SK-N-MC (cell line): ENCODE measurements around the gene PGM1.

Experiments
- EZH2 ChIP-seq: fragments of 200-600 bp; sonication (generic); IDR thresholded peaks from one replicate; pipeline ENCODE4 v1.6.1; 2017; ENCODE audit warnings: antibody characterized with exemption
- POLR2AphosphoS5 ChIP-seq: IDR thresholded peaks from 2 replicates; pipeline ENCODE4 v1.6.1; 2012; ENCODE audit warnings: mild to moderate bottlenecking, low read depth, low read length, borderline replicate concordance

- TF ChIP-seq POLR2AphosphoS5 (no peak), EZH2 (no peak)
Measured at GRCh38 chr1:63663873-63664272, 70.7 kb downstream of the PGM1 start.
